ENCODE results near the gene SCGB1D1.
"Not testable (repeated sequence)": the region's sequence is repeated elsewhere in the genome, so short reads cannot be mapped to it uniquely, and the experiment has no call there.

Gene SCGB1D1

DNA sequence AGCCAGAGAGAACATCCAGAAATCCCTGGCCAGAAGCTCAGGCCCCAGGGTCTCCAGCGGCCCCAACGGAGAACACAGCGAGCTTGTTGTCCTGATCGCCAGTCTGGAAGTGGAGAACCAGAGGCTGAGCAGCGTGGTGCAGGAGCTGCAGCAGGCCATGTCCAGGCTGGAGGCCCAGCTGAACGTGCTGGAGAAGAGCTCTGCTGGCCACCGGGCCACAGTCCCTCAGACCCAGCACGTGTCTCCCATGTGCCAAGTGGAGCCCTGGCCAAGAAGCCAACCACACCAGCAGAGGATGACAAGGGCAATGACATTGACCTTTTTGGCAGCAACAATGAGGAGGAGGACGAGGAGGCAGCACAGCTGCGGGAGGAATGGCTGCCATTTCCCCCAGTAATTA, 20.6 kb upstream of the SCGB1D1 start:
- DNase-seq = no peak

GRCh38 chr11:62169935-62170334, 20.1 kb upstream of the SCGB1D1 start:
- DNase-seq = no peak

- DNase-seq = peak; percentile 39 to 80
Observed at GRCh38 chr11:62171261-62171723, 18.7 kb upstream of the SCGB1D1 start.

GRCh38 chr11:62172294-62172693, 17.7 kb upstream of the SCGB1D1 start:
- DNase-seq = no peak

DNA sequence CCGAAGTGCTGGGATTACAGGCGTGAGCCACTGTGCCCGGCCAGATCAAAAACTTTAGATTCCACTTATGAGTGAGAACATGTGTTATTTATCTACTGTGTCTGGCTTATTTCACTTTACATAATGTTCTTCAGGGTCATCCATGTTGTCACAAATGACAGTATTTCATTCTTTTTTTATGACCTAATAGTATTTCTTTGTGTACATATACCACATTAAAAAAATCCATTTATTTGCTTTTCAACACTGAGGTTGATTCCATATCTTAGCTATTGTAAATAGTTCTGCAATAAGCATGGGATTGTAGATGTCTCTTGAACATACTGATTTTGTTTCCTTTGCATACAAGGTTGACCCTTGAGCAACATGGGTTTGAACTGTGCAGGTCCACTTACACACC, 13.2 kb upstream of the SCGB1D1 start:
- DNase-seq = no peak

DNA sequence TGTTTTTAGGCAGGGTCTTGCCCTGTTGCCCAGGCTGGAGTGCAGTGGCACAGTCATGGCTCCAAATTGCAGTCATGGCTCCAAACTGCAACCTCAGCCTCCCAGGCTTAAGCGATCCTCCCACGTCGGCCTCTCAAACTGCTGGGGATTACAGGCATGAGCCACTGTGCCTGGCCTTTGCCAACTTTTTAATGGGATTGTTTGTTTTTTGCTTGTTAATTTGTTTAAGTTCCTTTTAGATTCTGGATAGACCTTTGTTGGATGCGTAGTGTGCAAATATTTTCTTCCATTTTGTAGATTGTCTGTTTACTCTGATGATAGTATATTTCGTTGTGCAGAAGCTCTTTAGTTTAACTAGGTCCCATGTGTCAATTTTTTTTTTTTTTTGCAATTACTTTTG, 10.0 kb upstream of the SCGB1D1 start:
- DNase-seq = no peak

DNA sequence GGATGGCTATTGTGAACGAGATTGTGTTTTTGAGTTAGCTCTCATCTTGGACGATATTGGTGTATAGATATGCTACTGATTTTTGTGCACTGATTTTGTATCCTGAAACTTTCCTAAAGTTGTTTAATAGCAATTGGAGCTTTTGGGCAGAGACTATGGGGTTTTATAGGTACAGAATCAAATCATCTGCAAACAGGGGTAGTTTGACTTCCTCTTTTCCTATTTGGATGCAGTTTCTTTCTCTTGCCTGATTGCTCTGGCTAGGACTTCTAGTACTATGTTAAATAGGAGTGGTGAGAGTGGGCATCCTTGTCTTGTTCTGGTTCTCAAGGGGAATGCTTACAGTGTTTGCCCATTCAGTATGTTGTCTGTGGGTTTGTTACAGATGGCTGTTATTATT, 8.9 kb upstream of the SCGB1D1 start:
- DNase-seq = no peak

DNA sequence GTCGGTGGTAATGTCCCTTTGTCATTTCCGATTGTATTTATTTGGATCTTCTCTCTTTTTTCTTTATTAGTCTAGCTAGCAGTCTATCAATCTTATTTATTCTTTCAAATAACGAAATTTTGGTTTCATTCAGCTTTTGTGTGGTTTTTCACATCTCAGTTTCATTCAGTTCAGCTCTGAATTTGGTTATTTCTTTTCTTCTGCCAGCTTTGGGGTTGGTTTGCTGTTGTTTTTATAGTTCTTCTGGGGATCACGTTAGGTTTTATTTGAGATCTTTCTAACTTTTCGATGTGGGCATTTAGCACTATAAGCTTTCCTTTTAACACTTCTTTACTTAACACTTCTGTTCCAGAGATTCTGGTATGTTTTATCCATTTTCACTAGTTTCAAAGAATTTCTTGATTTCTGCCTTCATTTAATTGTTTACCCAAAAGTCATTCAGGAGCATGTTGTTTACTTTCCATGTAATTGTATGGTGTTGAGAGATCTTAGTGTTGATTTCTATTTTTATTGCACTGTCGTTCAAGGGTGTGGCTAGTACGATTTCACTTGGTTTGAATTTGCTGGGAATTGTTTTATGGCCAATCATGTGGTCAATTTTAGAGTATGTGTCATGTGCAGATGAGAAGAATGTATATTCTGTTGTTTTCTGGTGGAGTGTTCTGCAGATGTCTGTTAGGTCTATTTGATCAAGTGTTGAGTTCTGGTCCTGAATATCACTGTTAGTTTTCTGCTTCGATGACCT, 7.7 kb upstream of the SCGB1D1 start:
- no peak for DNase-seq

DNA sequence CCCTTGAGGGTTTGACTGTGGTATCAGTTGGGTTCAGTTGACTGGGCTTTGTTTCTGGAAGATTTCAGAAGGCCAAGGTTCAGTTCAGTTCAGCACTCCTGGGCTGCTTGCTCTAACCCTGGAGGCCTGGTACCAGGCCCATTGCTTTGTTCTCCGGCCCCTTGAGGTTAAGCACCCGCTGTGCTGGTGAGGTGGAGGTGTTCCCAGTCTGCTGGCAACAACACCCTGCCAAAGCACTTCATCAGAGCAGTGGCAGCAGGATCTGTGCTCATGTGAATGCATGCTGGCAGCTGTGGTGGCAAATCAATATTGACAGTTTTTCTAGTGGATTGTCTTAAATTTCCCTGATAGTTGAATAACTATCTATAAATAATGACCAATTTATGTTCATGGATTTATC, 3.8 kb upstream of the SCGB1D1 start:
- no peak for DNase-seq

DNA sequence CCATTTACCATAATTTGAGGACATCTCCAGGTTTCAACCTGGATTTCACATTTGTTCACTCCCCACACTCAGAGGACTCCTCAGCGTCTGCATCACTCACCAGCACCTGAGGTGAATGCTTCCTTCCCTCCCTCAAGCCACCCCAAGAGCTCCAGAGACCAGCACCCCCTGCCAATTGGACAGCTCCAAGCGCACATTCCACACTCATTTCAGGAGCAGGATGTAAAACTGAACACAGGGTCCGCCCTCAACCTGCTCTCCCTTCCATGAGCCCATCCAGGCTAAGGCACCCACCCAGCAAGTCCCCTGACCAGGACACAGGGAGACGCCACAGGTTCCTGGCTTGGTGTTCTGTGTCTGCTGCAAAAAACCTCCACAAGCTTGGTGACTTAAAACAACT, 3.9 kb downstream of the SCGB1D1 start:
- DNase-seq = no peak

GRCh38 chr11:62195010-62195409, 5.0 kb downstream of the SCGB1D1 start:
- not testable (repeated sequence) for DNase-seq

DNA sequence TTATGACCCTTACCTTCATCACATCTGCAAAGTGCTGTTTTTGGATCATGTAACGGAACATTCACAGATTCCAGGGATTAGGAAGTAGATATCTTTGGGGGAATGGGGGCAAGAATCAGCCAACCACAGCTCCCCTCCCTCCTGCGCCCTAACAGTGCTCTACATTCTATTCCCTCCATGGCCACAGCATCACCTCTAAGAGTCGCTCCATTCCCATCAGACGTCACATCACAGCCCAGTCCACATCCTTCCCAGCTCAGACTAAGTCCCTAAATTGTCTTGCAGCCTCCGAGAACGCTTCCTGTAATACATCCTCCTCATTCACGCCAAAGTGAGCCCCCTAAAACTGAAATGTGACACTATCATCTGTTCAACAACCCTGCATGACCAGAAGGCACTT, 5.9 kb downstream of the SCGB1D1 start:
- DNase-seq = no peak

GRCh38 chr11:62197400-62197799, 7.4 kb downstream of the SCGB1D1 start:
- DNase-seq = not testable (repeated sequence)

- no peak for DNase-seq
Observed at GRCh38 chr11:62201376-62201775, 11.4 kb downstream of the SCGB1D1 start.

GRCh38 chr11:62202910-62203309, 12.9 kb downstream of the SCGB1D1 start:
- DNase-seq = no peak

DNA sequence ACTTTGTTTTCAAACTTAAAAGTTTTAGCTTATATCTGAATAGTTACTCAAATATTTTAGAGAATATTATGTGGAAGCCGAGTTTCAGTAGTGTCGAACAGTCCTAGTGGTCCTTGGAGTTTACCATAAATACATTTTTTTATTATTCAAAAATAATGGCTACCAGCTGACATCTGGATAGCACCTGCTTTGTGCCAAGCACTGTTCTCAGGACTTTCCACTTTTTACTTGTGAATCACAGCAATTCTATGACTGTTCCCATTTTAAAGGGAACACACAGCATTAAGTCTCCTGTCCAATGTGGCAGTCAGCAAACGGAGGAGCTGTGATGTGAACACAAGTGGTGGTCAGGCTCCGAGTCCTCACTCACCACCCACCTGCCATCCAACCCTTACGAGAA, 14.4 kb downstream of the SCGB1D1 start:
- no peak for DNase-seq

DNA sequence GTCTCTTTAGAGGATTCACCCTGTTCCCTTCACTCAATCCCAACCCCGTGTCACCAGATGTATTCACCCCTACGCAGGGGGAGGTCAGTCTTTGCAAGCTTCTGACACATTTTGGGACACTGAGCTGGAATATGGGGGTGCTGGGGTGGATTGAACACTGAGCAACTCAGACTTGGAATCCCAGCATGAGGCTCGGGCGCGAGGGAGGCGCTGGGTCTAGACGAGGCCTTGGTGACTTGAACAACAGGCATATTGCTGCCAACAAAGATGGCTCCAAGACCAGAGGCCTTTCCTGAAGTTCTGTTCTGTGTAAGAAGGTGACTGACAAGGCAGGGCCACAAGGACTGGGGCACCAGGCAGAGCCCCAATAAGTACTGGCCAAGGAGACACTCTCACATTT, 15.4 kb downstream of the SCGB1D1 start:
- DNase-seq = no peak

DNA sequence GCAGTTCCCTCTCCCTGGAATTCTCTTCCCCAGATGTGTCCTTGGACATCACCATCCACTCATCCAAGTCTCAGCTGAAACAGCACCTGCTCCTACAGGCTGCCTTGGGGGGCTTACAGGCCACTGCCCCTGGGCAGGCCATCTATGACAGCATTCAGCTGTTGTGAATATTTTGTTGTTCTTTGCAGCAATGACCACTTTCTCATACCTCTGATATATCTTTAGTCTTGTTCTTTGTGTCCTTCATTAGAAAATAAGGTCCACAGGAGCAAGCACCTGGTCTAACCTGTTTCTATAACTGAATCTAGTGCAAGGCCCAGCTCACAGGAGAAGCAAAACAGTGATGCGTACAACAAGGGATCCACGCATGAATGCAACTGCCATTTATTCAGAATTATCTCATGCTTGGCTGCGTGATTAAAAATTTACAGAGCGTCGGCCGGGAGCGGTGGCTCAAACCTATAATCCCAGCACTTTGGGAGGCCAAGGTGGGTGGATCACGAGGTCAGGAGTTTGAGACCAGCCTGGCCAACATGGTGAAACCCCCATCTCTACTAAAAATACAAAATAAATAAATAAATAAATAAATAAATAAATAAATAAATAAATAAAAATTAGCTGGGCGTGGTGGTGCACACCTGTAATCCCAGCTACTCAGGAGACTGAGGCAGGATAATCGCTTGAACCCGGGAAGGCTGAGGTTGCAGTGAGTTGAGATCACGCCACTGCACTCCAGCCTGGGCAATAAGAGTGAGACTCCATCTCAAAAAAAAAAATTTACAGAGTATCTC, 16.5 kb downstream of the SCGB1D1 start:
- not testable (repeated sequence) for DNase-seq

DNA sequence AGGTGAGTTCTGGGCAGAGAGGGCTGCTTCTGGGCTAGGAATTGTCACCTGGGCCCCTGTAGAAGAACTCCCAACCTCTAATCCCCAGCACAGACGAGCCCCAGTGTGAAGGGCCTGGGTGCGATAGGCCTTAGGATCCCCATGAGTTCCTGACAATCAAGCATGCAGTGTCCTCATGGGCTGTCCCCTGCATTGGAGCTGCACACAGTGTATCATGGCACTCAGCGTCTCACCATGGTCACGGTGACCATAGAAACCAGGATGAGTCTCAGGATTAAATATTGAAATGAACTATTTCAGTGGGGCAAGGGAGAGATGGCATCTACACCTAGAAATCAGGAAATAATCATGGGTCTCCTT, 18.7 kb downstream of the SCGB1D1 start:
- DNase-seq = no peak

GRCh38 chr11:62217191-62217748, 27.3 kb downstream of the SCGB1D1 start:
- DNase-seq = peak in 1 of 2 experiments; percentile 29

DNA sequence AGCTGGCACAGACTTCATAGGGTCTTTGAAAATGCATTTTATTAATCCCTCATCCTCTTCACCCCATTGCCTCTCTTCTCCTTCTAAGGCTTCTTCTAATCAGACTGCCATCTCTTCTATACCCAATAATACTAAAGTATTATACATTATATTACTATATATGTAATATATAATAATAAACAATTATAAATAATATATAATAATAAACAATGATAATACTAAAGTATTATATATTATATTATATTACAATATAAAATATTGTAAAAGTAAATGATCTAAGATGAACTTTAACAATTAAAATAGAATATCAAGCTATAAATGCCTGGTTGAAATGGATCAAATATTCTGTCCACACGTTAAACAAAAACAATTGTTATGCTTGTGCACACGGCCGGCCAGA, 31.5 kb downstream of the SCGB1D1 start:
- no peak for DNase-seq

GRCh38 chr11:62223095-62223494, 33.1 kb downstream of the SCGB1D1 start:
- DNase-seq = no peak

DNA sequence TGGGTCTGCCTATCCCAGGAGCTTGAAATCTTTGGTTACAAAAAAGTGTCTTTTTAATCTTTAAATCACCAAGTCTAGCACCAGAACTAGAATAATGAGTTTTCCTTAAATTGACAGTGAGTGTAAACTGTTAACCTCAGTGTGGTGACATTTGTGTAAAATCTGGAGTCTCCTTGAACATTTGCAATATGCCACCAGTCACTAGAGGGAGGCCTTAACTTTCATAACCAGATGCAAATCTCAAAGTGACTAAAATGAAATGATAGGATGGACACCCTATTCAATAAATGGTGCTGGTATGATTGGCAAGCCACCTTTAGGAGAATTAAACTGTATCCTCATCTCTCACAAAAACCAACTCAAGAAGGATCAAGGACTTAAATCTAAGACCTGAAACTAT, 43.7 kb downstream of the SCGB1D1 start:
- peak in 1 of 2 experiments; percentile 3 for DNase-seq

GRCh38 chr11:62236187-62236586, 46.2 kb downstream of the SCGB1D1 start:
- no peak for DNase-seq
